Measurements from ENCODE around the gene TLR1.

GRCh38 chr4:38800961-38801450, 3.6 kb downstream of the TLR1 start:
- TF ChIP-seq CTCF (IDR thresholded peaks at IDR 0.05; ENCODE audit: low read depth, low read length, poor library complexity, severe bottlenecking) (no peak), EZH2phosphoT487 (IDR thresholded peaks at IDR 0.05; ENCODE audit: borderline replicate concordance, low read length) (no peak)
